Activated CD4-positive, alpha-beta T cell treated with anti-CD3 and anti-CD28 coated beads, Interleukin-2, amount 10 ng/mL, durations not matched to agents 7 days and 5 days (primary cell): ENCODE data around the gene PYDC1. TPM values are rescaled to one million over a fixed set of nuclear protein-coding genes. Genes with fewer than 3 reads are reported as not detected.
"Not testable (repeated sequence)": the region's sequence is repeated elsewhere in the genome, so short reads cannot be mapped to it uniquely, and the experiment has no call there.

Source experiments
- CTCF ChIA-PET: fragments of 350-600 bp; sonication (Branson Sonifier 250); formaldehyde crosslinking; loops from one replicate; lab custom pipeline; 2021; ENCODE audit warnings: antibody characterized with exemption; lab: Charles Lee
- POLR2A ChIA-PET: fragments of 350-600 bp; sonication (Branson Sonifier 250); formaldehyde crosslinking; loops from one replicate; lab custom pipeline; 2021; ENCODE audit warnings: antibody characterized with exemption; lab: Charles Lee
- DNase-seq: peaks from one replicate; pipeline ENCODE4 v3.0.0-alpha.2; 2020
- H3K27ac Mint-ChIP-seq: one replicate; pipeline ENCODE4 v1.8.0; 2021; ENCODE audit warnings: mild to moderate bottlenecking, moderate library complexity, mixed read lengths
- H3K27me3 Mint-ChIP-seq: one replicate; pipeline ENCODE4 v1.8.0; 2021; ENCODE audit warnings: mixed read lengths
- H3K36me3 Mint-ChIP-seq: one replicate; pipeline ENCODE4 v1.8.0; 2021; ENCODE audit warnings: low read depth, mixed read lengths
- H3K4me1 Mint-ChIP-seq: one replicate; pipeline ENCODE4 v1.8.0; 2021; ENCODE audit warnings: mixed read lengths
- H3K4me3 Mint-ChIP-seq: one replicate; pipeline ENCODE4 v1.8.0; 2021; ENCODE audit warnings: mild to moderate bottlenecking, moderate library complexity, mixed read lengths
- H3K9me3 Mint-ChIP-seq: one replicate; pipeline ENCODE4 v1.8.0; 2021; ENCODE audit warnings: mixed read lengths
- total RNA-seq, 2 experiments: library from RNA; stranded (reverse); gene quantifications; one replicate each; pipeline ENCODE4 v1.2.3, GENCODE V29; 2021

PYDC1 gene
- total RNA-seq, 2 experiments from 2014 or later, result not detected

DNA sequence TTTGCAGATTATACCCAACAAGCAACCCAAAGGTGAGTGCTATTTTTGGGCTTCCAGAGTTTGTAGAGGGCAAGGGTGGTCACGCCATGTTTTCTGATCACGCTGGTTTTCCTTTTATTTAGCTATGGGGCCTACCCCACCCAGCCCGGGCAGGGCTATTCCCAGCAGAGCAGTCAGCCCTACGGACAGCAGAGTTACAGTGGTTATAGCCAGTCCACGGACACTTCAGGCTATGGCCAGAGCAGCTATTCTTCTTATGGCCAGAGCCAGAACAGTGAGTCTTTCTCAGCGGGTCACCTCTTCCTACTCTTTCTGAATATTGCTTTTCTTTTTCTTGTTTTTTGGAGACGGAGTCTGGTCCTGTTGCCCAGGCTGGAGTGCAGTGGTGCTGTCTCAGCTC, 34.5 kb downstream of the PYDC1 start:
- peak overlapping the region; percentile 63 for H3K27ac Mint-ChIP-seq
- ChIA-PET POLR2A (interaction anchor here (0.7 kb wide), 2 partner anchors 18 to 763 kb away, joined by 5 to 6 read pairs; no protein-coding TSS in a partner anchor), CTCF (interaction anchor here (0.8 to 1.6 kb wide), 3 partner anchors 16 to 260 kb away, joined by 3 to 8 read pairs (median 3); partner anchors contain the start of genes ZNF668 and ZNF843)
- no peaks in the 10 kb centered on the region for H3K9me3 Mint-ChIP-seq
- no peaks in the 10 kb centered on the region for H3K27me3 Mint-ChIP-seq
- H3K4me1 Mint-ChIP-seq, result peaks cover 64% of the 10 kb centered on the region
- no peak for DNase-seq
- H3K36me3 Mint-ChIP-seq, result peaks cover 67% of the 10 kb centered on the region
- peak overlapping the region; percentile 89 for H3K4me3 Mint-ChIP-seq

DNA sequence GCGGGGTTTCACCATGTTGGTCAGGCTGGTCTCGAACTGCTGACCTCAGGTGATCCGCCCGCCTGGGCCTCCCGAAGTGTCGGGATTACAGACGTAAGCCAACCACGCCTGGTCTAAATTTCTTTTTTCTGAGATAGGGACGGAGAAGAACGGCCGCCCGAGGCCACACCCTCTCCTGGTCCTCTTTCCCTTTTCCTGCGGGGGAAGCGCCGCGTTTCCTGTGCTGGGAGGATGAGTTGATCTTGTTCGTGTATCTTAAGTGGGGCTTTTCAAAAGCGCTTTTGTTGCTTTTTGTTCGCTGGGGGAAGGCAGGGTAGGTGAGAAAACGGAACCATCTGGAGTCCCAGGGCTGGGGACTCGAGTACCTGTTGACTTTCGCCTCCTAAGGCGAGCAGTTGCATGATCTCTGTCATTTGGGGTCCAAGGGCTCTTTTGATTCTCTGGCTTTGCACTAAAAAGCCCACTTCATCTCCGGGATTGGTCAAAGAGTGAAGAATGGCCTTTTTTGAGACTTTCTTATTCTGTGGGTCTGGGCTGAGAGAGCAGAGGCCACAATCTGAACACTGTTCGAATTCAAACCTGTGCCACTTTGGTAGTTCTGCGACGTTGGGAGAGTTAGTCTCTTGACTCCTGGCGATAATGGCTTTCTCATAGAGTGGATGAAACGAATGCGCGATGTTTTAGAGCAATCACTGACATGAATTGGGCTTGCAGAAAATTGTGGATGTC, 35.7 kb downstream of the PYDC1 start:
- no peaks in the 10 kb centered on the region for H3K27me3 Mint-ChIP-seq
- peaks cover 55% of the 10 kb centered on the region for H3K36me3 Mint-ChIP-seq
- CTCF ChIA-PET, result interaction anchor here (1.6 to 2.0 kb wide), 2 partner anchors 17 to 39 kb away, joined by 8 to 9 read pairs; no protein-coding TSS in a partner anchor
- POLR2A ChIA-PET, result interaction anchor here (0.8 to 2.0 kb wide), 3 partner anchors 8 to 39 kb away, joined by 6 to 9 read pairs (median 9); partner anchors contain the start of gene PYCARD
- H3K4me1 Mint-ChIP-seq, result peaks cover 64% of the 10 kb centered on the region
- H3K4me3 Mint-ChIP-seq, result peak overlapping the region; percentile 89
- H3K9me3 Mint-ChIP-seq, result no peaks in the 10 kb centered on the region
- DNase-seq, result peak; percentile 40
- H3K27ac Mint-ChIP-seq, result peak overlapping the region; percentile 99

DNA sequence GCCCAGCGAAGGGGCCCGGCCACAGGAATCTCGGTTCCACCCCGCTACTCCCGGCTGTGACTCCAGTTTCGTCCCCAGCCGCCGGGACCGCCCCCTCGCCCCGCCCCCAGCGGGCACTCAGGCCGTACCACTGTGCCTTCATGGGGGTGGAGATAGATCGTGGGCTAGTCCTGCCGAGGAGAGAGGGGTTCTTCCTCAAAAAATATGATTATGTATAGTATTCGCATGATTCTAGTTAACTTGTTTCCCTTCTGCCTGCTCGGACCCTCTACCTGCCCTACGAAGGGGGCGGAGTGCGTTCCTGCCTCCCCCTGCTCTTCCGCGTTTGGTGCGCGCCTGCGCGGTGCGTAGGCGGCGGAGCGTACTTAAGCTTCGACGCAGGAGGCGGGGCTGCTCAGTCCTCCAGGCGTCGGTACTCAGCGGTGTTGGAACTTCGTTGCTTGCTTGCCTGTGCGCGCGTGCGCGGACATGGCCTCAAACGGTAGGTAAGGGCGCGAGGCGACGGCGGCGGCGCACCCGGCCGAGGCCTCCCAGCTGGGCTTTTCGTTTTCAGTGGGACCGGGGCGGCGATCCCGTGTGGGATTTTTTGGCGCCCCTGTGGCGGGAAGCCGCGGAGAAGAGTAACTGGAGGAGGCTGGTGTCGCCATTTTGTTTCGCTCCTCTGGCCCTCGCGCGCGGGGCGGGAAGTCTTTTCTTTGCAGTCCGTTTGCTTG, 37.0 kb downstream of the PYDC1 start, which contains the start of gene FUS:
FUS (plus strand) TSS at position 393 of the 713 bp plus-strand sequence; CDS start at position 469, 76 bp downstream.
- no peaks in the 10 kb centered on the region for H3K27me3 Mint-ChIP-seq
- no peaks in the 10 kb centered on the region for H3K9me3 Mint-ChIP-seq
- ChIA-PET POLR2A (interaction anchor here (0.6 to 2.0 kb wide), 9 partner anchors 9 to 312 kb away, joined by 3 to 9 read pairs (median 5); partner anchors contain the start of genes KAT8, PYCARD and SETD1A), CTCF (interaction anchor here (0.5 to 2.0 kb wide), 7 partner anchors 11 to 689 kb away, joined by 3 to 9 read pairs (median 4); partner anchors contain the start of gene ZNF843)
- DNase-seq, result peak; percentile 90
- peak within 1 kb of the TSS; percentile 99 for H3K27ac Mint-ChIP-seq
- peak within 1 kb of the TSS; percentile 89 for H3K4me3 Mint-ChIP-seq
- H3K4me1 Mint-ChIP-seq, result peaks cover 51% of the 10 kb centered on the region
- H3K36me3 Mint-ChIP-seq, result peaks cover 42% of the 10 kb centered on the region

DNA sequence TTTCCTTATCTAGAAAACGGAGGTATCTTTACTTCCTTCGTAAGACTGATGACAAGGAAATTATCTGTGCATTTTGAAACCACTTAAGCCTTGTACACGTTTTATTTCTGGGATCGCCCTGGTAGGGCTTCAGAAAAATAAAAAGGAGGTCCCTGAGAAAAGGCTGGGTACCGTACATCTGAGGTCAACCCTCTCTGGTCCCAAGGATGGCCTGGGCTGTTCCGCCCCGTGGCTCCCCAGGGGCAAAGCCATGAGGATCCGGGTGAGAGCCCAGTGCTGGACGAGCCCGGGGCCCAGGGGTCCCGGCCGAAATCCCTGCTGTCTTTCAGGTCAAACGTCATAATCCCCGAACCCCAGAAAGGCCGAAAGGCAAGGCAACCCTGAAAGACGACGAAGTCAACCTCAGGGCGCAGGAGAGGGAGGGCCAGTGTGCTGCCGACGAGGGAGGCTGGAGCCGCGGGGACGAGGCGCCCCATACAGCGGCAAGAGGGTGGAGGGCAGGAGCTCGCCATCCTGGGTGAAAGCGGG, 37.7 kb downstream of the PYDC1 start:
- ChIA-PET CTCF (interaction anchor here (1.1 to 2.0 kb wide), 4 partner anchors 11 to 263 kb away, joined by 3 to 9 read pairs (median 7); partner anchors contain the start of gene ZNF843), POLR2A (interaction anchor here (0.5 to 2.0 kb wide), 4 partner anchors 37 to 529 kb away, joined by 3 to 9 read pairs (median 4); partner anchors contain the start of gene KAT8)
- H3K27me3 Mint-ChIP-seq, result no peaks in the 10 kb centered on the region
- H3K9me3 Mint-ChIP-seq, result no peaks in the 10 kb centered on the region
- no peak for DNase-seq
- H3K4me1 Mint-ChIP-seq, result peaks cover 47% of the 10 kb centered on the region
- peak overlapping the region; percentile 99 for H3K27ac Mint-ChIP-seq
- H3K4me3 Mint-ChIP-seq, result peak overlapping the region; percentile 89
- H3K36me3 Mint-ChIP-seq, result peaks cover 36% of the 10 kb centered on the region

DNA sequence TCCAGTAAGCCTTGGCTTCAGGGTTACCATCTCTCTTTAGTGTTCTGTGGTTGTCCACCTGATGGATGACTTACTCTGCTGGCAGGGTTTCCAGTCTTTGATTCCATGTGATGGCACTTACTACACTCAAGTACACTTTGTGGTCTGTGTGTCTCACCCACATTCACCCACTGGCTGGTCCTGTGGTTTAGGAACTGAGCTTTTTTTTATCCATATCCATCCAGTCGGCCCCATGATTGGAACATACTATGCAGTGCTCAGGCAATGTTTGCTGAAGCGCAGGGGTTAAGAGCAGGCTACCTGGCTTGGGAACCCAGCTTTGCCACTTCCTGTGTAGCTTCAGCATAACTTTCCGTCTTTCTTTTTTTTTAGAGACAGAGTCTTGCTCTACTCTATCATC, 39.8 kb downstream of the PYDC1 start:
- CTCF ChIA-PET, result interaction anchor here (0.5 to 2.6 kb wide), 5 partner anchors 26 to 700 kb away, joined by 3 to 20 read pairs (median 3); partner anchors contain the start of gene KAT8
- peaks cover 25% of the 10 kb centered on the region for H3K4me1 Mint-ChIP-seq
- DNase-seq, result peak; percentile 74

DNA sequence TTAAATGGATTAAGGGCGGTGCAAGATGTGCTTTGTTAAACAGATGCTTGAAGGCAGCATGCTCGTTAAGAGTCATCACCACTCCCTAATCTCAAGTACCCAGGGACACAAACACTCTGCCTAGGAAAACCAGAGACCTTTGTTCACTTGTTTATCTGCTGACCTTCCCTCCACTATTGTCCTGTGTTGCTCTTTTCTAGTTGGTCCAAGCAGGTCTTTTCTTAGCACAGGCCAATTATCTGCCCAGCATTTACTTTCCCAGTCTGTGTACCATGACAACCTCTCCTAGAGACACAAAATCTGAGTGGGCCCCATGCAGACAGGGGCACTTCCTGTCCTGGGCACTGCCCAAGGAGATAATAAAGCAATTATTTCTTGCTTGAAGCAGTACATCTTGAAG, 46.9 kb downstream of the PYDC1 start:
- H3K9me3 Mint-ChIP-seq, H3K27me3 Mint-ChIP-seq, POLR2A ChIA-PET, DNase-seq, H3K4me1 Mint-ChIP-seq, H3K27ac Mint-ChIP-seq, H3K36me3 Mint-ChIP-seq, CTCF ChIA-PET, H3K4me3 Mint-ChIP-seq: not testable (repeated sequence)

More for the DNA sequence above, 39.8 kb downstream of the PYDC1 start:
- Mint-ChIP-seq H3K27me3 (no peaks in the 10 kb centered on the region), H3K36me3 (peaks cover 16% of the 10 kb centered on the region), H3K9me3 (no peaks in the 10 kb centered on the region), H3K4me3 (peak overlapping the region; percentile 63), H3K27ac (peak overlapping the region; percentile 99)
- POLR2A ChIA-PET, result no interaction called here

DNA sequence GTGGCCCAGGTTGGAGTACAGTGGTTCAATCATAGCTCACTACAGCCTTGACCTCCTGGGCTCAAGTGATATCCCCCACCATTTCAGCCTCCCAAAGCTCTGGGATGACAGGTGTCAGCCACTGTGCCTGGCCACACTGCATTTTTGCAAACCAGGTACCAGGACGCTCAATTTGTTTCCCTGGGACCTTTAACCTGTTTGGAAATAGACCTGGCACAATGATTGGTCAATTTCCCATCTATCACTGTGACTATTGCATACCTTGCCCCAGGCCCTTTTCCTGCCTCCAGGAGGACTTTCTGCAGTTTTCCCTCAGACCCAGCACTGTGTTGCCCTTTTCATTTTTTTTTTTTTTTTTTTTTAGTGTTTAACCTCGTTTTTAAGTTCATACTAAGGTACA, 48.1 kb downstream of the PYDC1 start:
- Mint-ChIP-seq H3K27me3 (peaks cover 2% of the 10 kb centered on the region), H3K4me1 (no peaks in the 10 kb centered on the region), H3K9me3 (no peaks in the 10 kb centered on the region), H3K4me3 (no peak overlapping the region), H3K27ac (no peak overlapping the region), H3K36me3 (no peaks in the 10 kb centered on the region)
- no peak for DNase-seq
- CTCF ChIA-PET, result interaction anchor here (1.6 kb wide), 1 partner anchor 26 kb away, joined by 5 read pairs; no protein-coding TSS in a partner anchor
- POLR2A ChIA-PET, result no interaction called here

DNA sequence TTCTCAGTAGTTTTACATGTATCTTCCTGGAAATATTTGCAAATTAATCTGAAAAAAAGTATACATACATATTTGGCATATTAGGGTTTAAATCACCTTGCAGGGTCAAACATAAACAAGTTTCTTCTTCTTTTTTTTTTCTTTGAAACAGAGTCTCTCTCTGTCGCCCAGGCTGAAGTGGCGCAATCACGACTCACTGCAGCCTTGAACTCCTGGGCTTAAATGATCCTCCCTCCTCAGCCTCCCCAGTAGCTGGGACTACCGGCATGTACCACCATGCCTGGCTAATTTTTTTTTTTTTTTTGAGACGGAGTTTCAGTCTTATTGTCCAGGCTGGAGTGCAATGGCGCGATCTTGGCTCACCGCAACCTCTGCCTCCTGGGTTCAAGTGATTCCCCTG, 49.6 kb downstream of the PYDC1 start:
- H3K36me3 Mint-ChIP-seq, result no peaks in the 10 kb centered on the region
- H3K4me3 Mint-ChIP-seq, result no peak overlapping the region
- POLR2A ChIA-PET, result no interaction called here
- CTCF ChIA-PET, result interaction anchor here (0.6 to 1.6 kb wide), 3 partner anchors 25 to 232 kb away, joined by 3 to 5 read pairs (median 4); no protein-coding TSS in a partner anchor
- DNase-seq, result no peak
- no peaks in the 10 kb centered on the region for H3K9me3 Mint-ChIP-seq
- H3K27me3 Mint-ChIP-seq, result peaks cover 2% of the 10 kb centered on the region
- no peaks in the 10 kb centered on the region for H3K4me1 Mint-ChIP-seq
- H3K27ac Mint-ChIP-seq, result no peak overlapping the region

Other genes with a start within 250 kb of the PYDC1 start
- 1 to 10 TPM; 3.4 to 3.5 TPM for gene HSD3B7, start 231.9 kb downstream of the PYDC1 start, total RNA-seq
- gene STX1B, start 206.5 kb downstream of the PYDC1 start, total RNA-seq, result 1 to 10 TPM in 1 of 2 experiments, under 1 TPM in 1; 0.62 to 1.1 TPM
- gene STX4, start 183.6 kb downstream of the PYDC1 start, total RNA-seq, result 10 to 100 TPM; 48.0 to 56.7 TPM
- gene ZNF668, start 142.9 kb downstream of the PYDC1 start, total RNA-seq, result 10 to 100 TPM; 11.2 to 12.9 TPM
- 10 to 100 TPM; 28.3 to 33.3 TPM for gene ZNF646, start 142.7 kb downstream of the PYDC1 start, total RNA-seq
- gene PRSS53, start 128.2 kb downstream of the PYDC1 start, total RNA-seq, result 1 to 10 TPM; 3.5 to 5.7 TPM
- 10 to 100 TPM; 55.5 to 59.3 TPM for gene VKORC1, start 122.3 kb downstream of the PYDC1 start, total RNA-seq
- 10 to 100 TPM; 23.0 to 23.5 TPM for gene BCKDK, start 108.7 kb downstream of the PYDC1 start, total RNA-seq
- 10 to 100 TPM; 63.4 to 67.7 TPM for gene KAT8, start 99.5 kb downstream of the PYDC1 start, total RNA-seq
- gene PRSS8, start 81.4 kb downstream of the PYDC1 start, total RNA-seq, result under 1 TPM in 1 of 2 experiments, not detected in 1; 0.17 TPM
- 1 to 10 TPM in 1 of 2 experiments, under 1 TPM in 1; 0.89 to 1.7 TPM for gene PRSS36, start 67.1 kb downstream of the PYDC1 start, total RNA-seq
- 100 to 1,000 TPM; 552 to 581 TPM for gene FUS, start 37.0 kb downstream of the PYDC1 start, total RNA-seq
- gene PYCARD, start 14.4 kb downstream of the PYDC1 start, total RNA-seq, result 10 to 100 TPM; 66.8 to 68.0 TPM
- not detected for gene TRIM72, start 3.0 kb downstream of the PYDC1 start, total RNA-seq
- gene ITGAM, start 42.8 kb upstream of the PYDC1 start, total RNA-seq, result 10 to 100 TPM; 22.0 to 22.6 TPM
- 1 to 10 TPM; 2.9 to 3.1 TPM for gene ITGAX, start 138.0 kb upstream of the PYDC1 start, total RNA-seq
- gene ITGAD, start 176.2 kb upstream of the PYDC1 start, total RNA-seq, result not detected
- not detected for gene COX6A2, start 211.2 kb upstream of the PYDC1 start, total RNA-seq
- under 1 TPM; 0.07 to 0.12 TPM for gene ZNF843, start 225.7 kb upstream of the PYDC1 start, total RNA-seq
- gene ARMC5, start 242.4 kb upstream of the PYDC1 start, total RNA-seq, result 10 to 100 TPM; 11.4 to 12.3 TPM